GM12873 (cell line): ENCODE measurements around the gene IL1RAP.

ENCODE experiments used
- CTCF ChIP-seq: IDR thresholded peaks from 2 replicates; pipeline ENCODE4 v1.5.1; 2012; ENCODE audit warnings: low read depth, mild to moderate bottlenecking, moderate library complexity, low read length, control low read depth; ENCODE audit not compliant: insufficient read depth; ENCODE audit errors: missing control alignments

Gene IL1RAP

GRCh38 chr3:190624282-190624681 is 110.4 kb downstream of the IL1RAP start:
- TF ChIP-seq CTCF, result no peak

- no peak for TF ChIP-seq CTCF
Measured at GRCh38 chr3:190626951-190627620, 113.2 kb downstream of the IL1RAP start.

- no peak for TF ChIP-seq CTCF
Measured at GRCh38 chr3:190629088-190629487, 115.2 kb downstream of the IL1RAP start.

- no peak for TF ChIP-seq CTCF
Measured at GRCh38 chr3:190631295-190631694, 117.4 kb downstream of the IL1RAP start.

- no peak for TF ChIP-seq CTCF
Measured at GRCh38 chr3:190641564-190641963, 127.7 kb downstream of the IL1RAP start.

GRCh38 chr3:190642016-190642415 is 128.1 kb downstream of the IL1RAP start:
- TF ChIP-seq CTCF, result no peak

- no peak for TF ChIP-seq CTCF
Measured at GRCh38 chr3:190644035-190644434, 130.2 kb downstream of the IL1RAP start.
